Neuronal stem cell (in vitro differentiated cells): ENCODE measurements around the gene MLYCD.
A peak's percentile ranks its signal among the peaks of the same experiment; 100 is the strongest.

Experiments
- DNase-seq: peaks from one replicate; pipeline ENCODE4 v3.0.0-alpha.2; 2013; ENCODE audit warnings: low spot score
- H2AFZ ChIP-seq: one replicate; pipeline ENCODE4 v1.6.1; 2013; ENCODE audit warnings: mild to moderate bottlenecking, low read length, inconsistent platforms
- H2AK5ac ChIP-seq: 2 replicates; pipeline ENCODE4 v1.6.1; 2013; ENCODE audit warnings: low read depth, mild to moderate bottlenecking, inconsistent platforms, low read length, moderate library complexity, mixed read lengths
- H2BK120ac ChIP-seq: 2 replicates; pipeline ENCODE4 v1.6.1; 2013; ENCODE audit warnings: low read depth, mild to moderate bottlenecking, inconsistent platforms, low read length, moderate library complexity, mixed read lengths
- H2BK12ac ChIP-seq: one replicate; pipeline ENCODE4 v1.6.1; 2013; ENCODE audit warnings: low read length, inconsistent platforms
- H2BK15ac ChIP-seq: 2 replicates; pipeline ENCODE4 v1.6.1; 2013; ENCODE audit warnings: mild to moderate bottlenecking, low read length, inconsistent platforms, mixed read lengths
- H2BK5ac ChIP-seq: one replicate; pipeline ENCODE4 v1.6.1; 2013; ENCODE audit warnings: inconsistent platforms, mild to moderate bottlenecking, low read length, moderate library complexity
- H3K14ac ChIP-seq: one replicate; pipeline ENCODE4 v1.6.1; 2013; ENCODE audit warnings: low read length, inconsistent platforms
- H3K18ac ChIP-seq: 2 replicates; pipeline ENCODE4 v1.6.1; 2013; ENCODE audit warnings: low read length, inconsistent platforms
- H3K23ac ChIP-seq: 2 replicates; pipeline ENCODE4 v1.6.1; 2013; ENCODE audit warnings: low read depth, mild to moderate bottlenecking, mixed read lengths, low read length, inconsistent platforms; ENCODE audit not compliant: poor library complexity
- H3K27ac ChIP-seq: replicated peaks from 3 replicates; pipeline ENCODE4 v1.5.1; 2013; ENCODE audit warnings: low read length, inconsistent platforms
- H3K27me3 ChIP-seq, 3 experiments: 2 replicates each; pipeline ENCODE4 v1.6.1; 2013; ENCODE audit warnings: low read length in 3 of 3, mild to moderate bottlenecking in 2 of 3, inconsistent platforms in 1 of 3, low read depth in 1 of 3, mixed read lengths in 1 of 3, moderate library complexity in 1 of 3; ENCODE audit not compliant: control insufficient read depth in 3 of 3, insufficient read depth in 3 of 3
- H3K36me3 ChIP-seq, 2 donors: replicated peaks in 1 of 2; 2 replicates each; pipeline ENCODE4 v1.6.1; 2013; ENCODE audit warnings: low read length in 2 of 2; ENCODE audit not compliant: control insufficient read depth in 2 of 2, insufficient read depth in 2 of 2
- H3K4ac ChIP-seq: 2 replicates; pipeline ENCODE4 v1.6.1; 2013; ENCODE audit warnings: inconsistent platforms, mild to moderate bottlenecking, low read length, moderate library complexity
- H3K4me1 ChIP-seq, 2 donors: 1 replicate in 1 of 2; 2 replicates in 1 of 2; pipeline ENCODE4 v1.6.1; 2013; ENCODE audit warnings: low read length in 2 of 2, low read depth in 1 of 2; ENCODE audit not compliant: control insufficient read depth in 2 of 2, insufficient read depth in 1 of 2
- H3K4me2 ChIP-seq: one replicate; pipeline ENCODE4 v1.6.1; 2013; ENCODE audit warnings: mild to moderate bottlenecking, low read length, inconsistent platforms; ENCODE audit not compliant: insufficient read depth, poor library complexity, severe bottlenecking
- H3K4me3 ChIP-seq, 2 donors: 2 replicates each; pipeline ENCODE4 v1.5.1; 2013; ENCODE audit warnings: low read length in 2 of 2, mild to moderate bottlenecking in 2 of 2, inconsistent platforms in 1 of 2, moderate library complexity in 1 of 2
- H3K79me1 ChIP-seq: one replicate; pipeline ENCODE4 v1.6.1; 2013; ENCODE audit warnings: low read depth, mild to moderate bottlenecking, inconsistent platforms, low read length, moderate library complexity
- H3K9ac ChIP-seq: one replicate; pipeline ENCODE4 v1.6.1; 2013; ENCODE audit warnings: mild to moderate bottlenecking, low read depth, low read length, inconsistent platforms; ENCODE audit not compliant: poor library complexity
- H3K9me3 ChIP-seq, 2 donors: replicated peaks in 1 of 2; 2 replicates each; pipeline versions ENCODE3 to v1.6.1; 2013; ENCODE audit warnings: low read length in 2 of 2, mild to moderate bottlenecking in 2 of 2, inconsistent platforms in 1 of 2, low read depth in 1 of 2, mixed read lengths in 1 of 2, moderate library complexity in 1 of 2; ENCODE audit not compliant: control insufficient read depth in 2 of 2, insufficient read depth in 1 of 2
- H4K8ac ChIP-seq: one replicate; pipeline ENCODE4 v1.6.1; 2013; ENCODE audit warnings: low read depth, mild to moderate bottlenecking, inconsistent platforms, low read length, moderate library complexity
- H4K91ac ChIP-seq: one replicate; pipeline ENCODE4 v1.6.1; 2013; ENCODE audit warnings: low read length, low read depth, mild to moderate bottlenecking, inconsistent platforms; ENCODE audit not compliant: poor library complexity
- WGBS, 2 donors: extraction: QIAGEN DNeasy Blood & Tissue Kit; methylation state at CpG; one replicate each; pipeline ENCODE4 v1.1.7; 2013; ENCODE audit warnings: missing lambda C conversion rate in 2 of 2, mixed read lengths in 1 of 2; ENCODE audit not compliant: insufficient read length in 2 of 2, insufficient replicate concordance in 1 of 2; ENCODE audit errors: extremely low coverage in 2 of 2; 5-methylcytosine and 5-hydroxymethylcytosine counted together

The MLYCD gene

DNA sequence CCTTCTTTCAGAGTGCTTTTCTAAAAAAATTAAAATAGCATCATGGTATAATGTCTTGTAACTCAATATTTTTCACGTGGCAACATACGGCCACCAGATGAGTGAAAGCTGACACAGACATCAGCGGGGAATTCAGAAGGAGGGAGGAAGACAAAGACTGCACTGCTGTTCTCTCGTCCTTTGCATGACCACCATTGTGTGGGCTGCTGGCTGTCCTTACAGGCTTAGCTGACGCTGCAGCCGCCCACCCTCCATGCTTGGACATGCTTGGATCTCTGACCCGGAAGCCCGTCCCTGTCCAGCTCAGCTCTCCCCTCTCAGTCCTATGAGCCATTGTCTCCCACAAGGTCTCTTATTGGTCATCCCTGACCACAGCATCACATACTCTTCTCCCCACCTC is 11.4 kb upstream of the MLYCD start:
- WGBS, 2 donors = no CpG with 5 or more reads among the region's 8 CpGs
- Histone ChIP-seq H3K4me3 (no peak overlapping the region), H3K27ac (no peak overlapping the region), H3K9ac (no peak overlapping the region), H2AK5ac (no peak overlapping the region), H2BK15ac (no peak overlapping the region), H4K8ac (no peak overlapping the region), H3K4me1 (peaks cover 9 to 17% of the 10 kb centered on the region in 2 donors), H2BK5ac (no peak overlapping the region), H3K18ac (peak overlapping the region; percentile 79), H3K14ac (no peak overlapping the region), H4K91ac (no peak overlapping the region), H3K36me3 (no peaks in the 10 kb centered on the region), H2AFZ (peak overlapping the region; percentile 73), H3K4me2 (no peak overlapping the region), H3K9me3 (peaks cover 0 to 8% of the 10 kb centered on the region in 2 donors), H3K4ac (no peak overlapping the region), H2BK12ac (no peak overlapping the region), H3K23ac (no peak overlapping the region), H3K27me3 (no peaks in the 10 kb centered on the region), H2BK120ac (no peak overlapping the region), H3K79me1 (no peaks in the 10 kb centered on the region)
- no peak for DNase-seq

DNA sequence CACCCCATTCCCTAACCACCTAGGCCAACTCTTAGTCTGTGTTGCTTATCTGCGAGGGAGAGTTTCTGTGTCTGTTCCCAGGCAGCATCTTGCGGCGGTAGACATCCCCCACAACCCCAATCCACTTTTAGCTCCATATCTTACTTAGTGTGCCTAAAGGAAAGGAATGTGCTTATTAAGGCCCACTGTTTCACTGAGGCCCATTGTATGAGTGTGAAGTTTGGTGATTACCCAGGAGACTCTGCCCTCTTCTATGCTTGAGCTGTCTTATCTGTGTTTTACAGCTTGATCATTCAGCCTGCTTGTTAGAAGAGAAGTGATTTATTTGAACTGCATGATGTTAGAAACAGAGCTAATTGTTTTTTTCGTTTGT is 10.3 kb upstream of the MLYCD start:
- no peak overlapping the region for H3K23ac ChIP-seq
- no peaks in the 10 kb centered on the region for H3K27me3 ChIP-seq
- no peak overlapping the region for H2AK5ac ChIP-seq
- H3K18ac ChIP-seq = no peak overlapping the region
- no peak overlapping the region for H3K4ac ChIP-seq
- no peak overlapping the region for H2BK5ac ChIP-seq
- WGBS, 2 donors = no CpG with 5 or more reads among the region's 4 CpGs
- H4K8ac ChIP-seq = no peak overlapping the region
- no peak overlapping the region for H2BK120ac ChIP-seq
- no peaks in the 10 kb centered on the region for H3K36me3 ChIP-seq
- peaks cover 0 to 8% of the 10 kb centered on the region in 2 donors for H3K9me3 ChIP-seq
- no peak overlapping the region for H3K4me2 ChIP-seq
- H3K27ac ChIP-seq = no peak overlapping the region
- peaks cover 9 to 16% of the 10 kb centered on the region in 2 donors for H3K4me1 ChIP-seq
- H2BK15ac ChIP-seq = no peak overlapping the region
- no peak overlapping the region for H3K14ac ChIP-seq
- H3K79me1 ChIP-seq = no peaks in the 10 kb centered on the region
- H4K91ac ChIP-seq = no peak overlapping the region
- DNase-seq = no peak
- H3K9ac ChIP-seq = no peak overlapping the region
- H2AFZ ChIP-seq = peak overlapping the region; percentile 54
- no peak overlapping the region for H2BK12ac ChIP-seq
- no peak overlapping the region for H3K4me3 ChIP-seq

DNA sequence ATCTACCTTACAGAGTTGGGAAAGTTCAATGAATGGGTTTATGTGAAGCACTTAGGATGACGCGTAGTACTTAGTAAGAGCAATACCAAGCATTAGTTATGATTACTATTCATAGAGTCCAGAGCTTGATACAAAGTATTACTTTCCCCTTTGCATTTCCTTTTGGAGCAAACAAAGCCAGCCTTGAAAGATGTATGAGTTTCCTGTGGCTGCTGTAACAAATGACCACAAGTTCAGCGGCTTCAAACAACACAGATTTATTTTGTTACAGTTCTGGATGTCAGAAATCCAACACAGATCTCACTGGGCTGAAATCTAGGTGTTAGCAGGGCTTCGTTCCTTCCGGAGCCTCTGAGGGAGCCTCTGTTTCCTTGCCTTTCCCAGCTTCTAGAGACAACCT is 8.6 kb upstream of the MLYCD start:
- peaks cover 0 to 8% of the 10 kb centered on the region in 2 donors for H3K9me3 ChIP-seq
- no peak overlapping the region for H2BK5ac ChIP-seq
- H3K4ac ChIP-seq = no peak overlapping the region
- no peak overlapping the region for H2AK5ac ChIP-seq
- H2AFZ ChIP-seq = no peak overlapping the region
- H3K18ac ChIP-seq = no peak overlapping the region
- no peaks in the 10 kb centered on the region for H3K27me3 ChIP-seq
- no peak overlapping the region for H4K8ac ChIP-seq
- H3K27ac ChIP-seq = no peak overlapping the region
- no peak overlapping the region for H2BK15ac ChIP-seq
- WGBS, 2 donors = no CpG with 5 or more reads among the region's 5 CpGs
- H3K23ac ChIP-seq = no peak overlapping the region
- H3K9ac ChIP-seq = no peak overlapping the region
- H3K4me2 ChIP-seq = no peak overlapping the region
- H3K4me3 ChIP-seq = no peak overlapping the region
- DNase-seq = no peak
- no peaks in the 10 kb centered on the region for H3K79me1 ChIP-seq
- H3K36me3 ChIP-seq = no peaks in the 10 kb centered on the region
- H3K4me1 ChIP-seq = peaks cover 9 to 16% of the 10 kb centered on the region in 2 donors
- no peak overlapping the region for H2BK12ac ChIP-seq
- no peak overlapping the region for H2BK120ac ChIP-seq
- no peak overlapping the region for H4K91ac ChIP-seq
- no peak overlapping the region for H3K14ac ChIP-seq

DNA sequence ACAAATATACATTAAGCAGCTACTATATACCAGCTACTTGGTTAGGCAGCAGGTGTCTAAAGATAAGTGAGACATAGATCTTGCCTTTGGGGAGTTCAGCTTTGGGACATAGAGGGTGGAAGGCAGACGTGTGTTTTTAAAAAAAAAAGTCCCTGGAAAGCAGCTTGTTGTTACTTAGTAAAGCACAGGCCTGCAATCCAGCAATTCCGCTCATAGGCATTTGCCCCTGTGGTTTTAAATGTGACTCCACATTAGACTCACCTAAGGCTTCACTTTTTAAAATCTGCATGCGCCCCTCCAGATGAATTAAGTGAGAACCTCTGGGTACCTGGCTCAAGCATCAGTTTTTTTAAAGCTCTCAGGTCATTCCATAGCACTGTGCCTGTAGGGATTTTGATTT is 7.2 kb upstream of the MLYCD start:
- H3K18ac ChIP-seq = no peak overlapping the region
- H4K91ac ChIP-seq = no peak overlapping the region
- H3K4me3 ChIP-seq = no peak overlapping the region
- no peak overlapping the region for H3K9ac ChIP-seq
- H3K9me3 ChIP-seq = peaks cover 0 to 8% of the 10 kb centered on the region in 2 donors
- H2BK12ac ChIP-seq = no peak overlapping the region
- no peak overlapping the region for H3K4ac ChIP-seq
- no peak overlapping the region for H3K4me2 ChIP-seq
- H2BK5ac ChIP-seq = no peak overlapping the region
- no peak overlapping the region for H2BK120ac ChIP-seq
- H3K23ac ChIP-seq = no peak overlapping the region
- no peaks in the 10 kb centered on the region for H3K27me3 ChIP-seq
- WGBS, 2 donors = no CpG with 5 or more reads among the region's 3 CpGs
- H2AK5ac ChIP-seq = no peak overlapping the region
- peaks cover 6 to 16% of the 10 kb centered on the region in 2 donors for H3K4me1 ChIP-seq
- H3K79me1 ChIP-seq = no peaks in the 10 kb centered on the region
- no peak overlapping the region for H3K27ac ChIP-seq
- H2AFZ ChIP-seq = no peak overlapping the region
- H2BK15ac ChIP-seq = no peak overlapping the region
- H3K36me3 ChIP-seq = no peaks in the 10 kb centered on the region
- no peak overlapping the region for H3K14ac ChIP-seq
- DNase-seq = no peak
- H4K8ac ChIP-seq = no peak overlapping the region
